Neural cell (in vitro differentiated cells): Measurements from ENCODE around the gene NKAPD1.
"Not testable (repeated sequence)": the region's sequence is repeated elsewhere in the genome, so short reads cannot be mapped to it uniquely, and the experiment has no call there.

Experiments
- EZH2 ChIP-seq: fragments of 200-600, 300-800 bp; shearing (Covaris generic), sonication (generic); IDR thresholded peaks from 2 replicates; pipeline ENCODE4 v1.6.1; 2014; ENCODE audit warnings: antibody characterized with exemption, low read length, borderline replicate concordance, mild to moderate bottlenecking; ENCODE audit not compliant: insufficient read depth, poor library complexity, severe bottlenecking
- RAD21 ChIP-seq: fragments of 450-650 bp; conservative IDR thresholded peaks from 2 replicates; pipeline ENCODE4 v1.6.1; 2014; ENCODE audit warnings: antibody characterized with exemption, mild to moderate bottlenecking, moderate library complexity

DNA sequence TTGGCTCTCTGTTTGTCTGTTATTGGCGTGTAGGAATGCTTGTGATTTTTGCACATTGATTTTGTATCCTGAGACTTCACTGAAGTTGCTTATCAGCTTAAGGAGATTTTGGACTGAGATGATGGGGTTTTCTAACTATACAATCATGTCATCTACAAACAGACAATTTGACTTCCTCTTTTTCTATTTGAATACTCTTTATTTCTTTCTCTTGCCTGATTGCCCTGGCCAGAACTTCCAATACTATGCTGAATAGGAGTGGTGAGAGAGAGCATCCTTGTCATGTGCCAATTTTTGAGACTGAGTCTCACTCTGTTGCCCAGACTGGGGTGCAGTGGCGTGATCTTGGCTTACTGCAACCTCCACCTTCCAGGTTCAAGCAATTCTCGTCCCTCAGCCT lies 25.8 kb upstream of the NKAPD1 start:
- TF ChIP-seq RAD21, EZH2: not testable (repeated sequence)
